Measurements from ENCODE around the gene IAH1. TPM values are rescaled to one million over a fixed set of nuclear protein-coding genes. Genes with fewer than 3 reads are reported as not detected.

IAH1 gene, protein sequence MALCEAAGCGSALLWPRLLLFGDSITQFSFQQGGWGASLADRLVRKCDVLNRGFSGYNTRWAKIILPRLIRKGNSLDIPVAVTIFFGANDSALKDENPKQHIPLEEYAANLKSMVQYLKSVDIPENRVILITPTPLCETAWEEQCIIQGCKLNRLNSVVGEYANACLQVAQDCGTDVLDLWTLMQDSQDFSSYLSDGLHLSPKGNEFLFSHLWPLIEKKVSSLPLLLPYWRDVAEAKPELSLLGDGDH
- 23.2 and 31.0 TPM in 2 replicates for total RNA-seq (2014; rRNA removed; shearing (Covaris generic); ENCODE audit: low replicate concordance)

DNA sequence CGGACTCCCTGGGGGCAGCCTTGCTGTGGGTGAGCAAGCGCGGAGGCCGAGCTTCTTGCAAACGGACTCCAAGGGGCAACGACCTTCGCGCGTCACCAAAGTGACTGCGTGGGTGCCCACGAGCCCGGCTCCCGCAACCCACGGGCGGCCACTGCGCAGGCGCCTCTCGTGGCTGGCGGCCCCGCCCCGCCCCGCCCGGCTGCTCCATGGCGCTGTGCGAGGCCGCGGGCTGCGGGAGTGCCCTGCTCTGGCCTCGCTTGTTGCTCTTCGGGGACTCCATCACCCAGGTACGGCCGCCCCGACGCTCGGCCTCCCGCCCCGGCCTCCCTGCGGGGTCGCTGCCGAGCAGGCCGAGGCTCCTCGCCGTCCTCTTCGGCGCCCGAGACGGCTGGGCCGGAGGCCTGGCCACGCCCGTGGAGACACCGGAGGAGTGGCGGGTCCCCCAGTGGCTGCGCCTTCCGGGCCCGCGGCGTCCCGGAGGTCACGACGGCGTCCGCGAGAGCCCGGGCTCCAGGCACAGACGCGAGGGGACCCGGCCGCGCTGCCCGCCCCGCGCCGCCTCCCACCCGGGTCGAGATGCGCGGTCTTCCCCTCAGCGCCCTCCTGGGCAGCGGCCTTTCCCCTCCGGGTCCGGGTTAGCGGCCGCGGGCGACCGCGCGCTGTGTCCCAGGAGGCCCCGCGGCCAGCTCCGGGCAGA lies at the start of gene IAH1:
Gene IAH1 (plus strand): TSS at position 191 of the 697 bp plus-strand sequence. CDS start 16 bp downstream, at position 207.
- peak; percentile 51 for DNase-seq
- Histone ChIP-seq H3K4me3 (peak within 1 kb of the TSS; percentile 52), H3K27me3 (no peaks in the 10 kb centered on the region), H3K36me3 (peaks cover 47% of the 10 kb centered on the region), H3K9me3 (peaks cover 9% of the 10 kb centered on the region)

DNA sequence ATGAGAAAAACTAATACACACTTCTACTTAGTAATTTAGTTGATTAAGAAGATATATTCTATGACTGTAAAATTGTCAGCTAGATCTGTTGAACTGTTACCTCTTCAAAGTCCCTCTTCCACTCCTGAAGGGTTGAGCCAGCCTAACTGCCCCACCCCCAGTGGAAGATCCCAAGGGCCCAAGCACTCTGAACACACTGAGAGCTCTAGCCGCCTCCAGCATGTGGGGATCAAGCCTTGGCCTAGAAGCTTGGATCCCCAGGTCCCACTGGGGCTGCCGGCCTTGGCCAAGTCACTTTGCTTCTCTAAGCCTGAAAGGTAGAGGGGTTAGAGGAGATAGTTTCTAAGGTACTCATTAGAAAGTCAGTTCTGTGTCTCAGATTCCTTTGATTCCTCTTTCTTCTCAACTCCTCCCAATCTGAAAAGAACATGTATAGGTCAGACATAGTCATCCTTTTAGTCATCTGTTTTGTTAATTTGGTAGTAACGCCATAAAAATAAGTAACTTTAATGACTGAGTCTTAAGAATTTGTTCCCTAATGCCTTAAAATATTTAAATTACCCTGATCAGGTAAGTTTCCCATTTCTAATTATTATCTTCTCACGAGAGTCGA lies 45.3 kb upstream of the IAH1 start:
- DNase-seq = no peak
- Histone ChIP-seq H3K36me3 (peaks cover 47% of the 10 kb centered on the region), H3K27me3 (no peaks in the 10 kb centered on the region), H3K9me3 (no peaks in the 10 kb centered on the region), H3K4me3 (no peak overlapping the region)

DNA sequence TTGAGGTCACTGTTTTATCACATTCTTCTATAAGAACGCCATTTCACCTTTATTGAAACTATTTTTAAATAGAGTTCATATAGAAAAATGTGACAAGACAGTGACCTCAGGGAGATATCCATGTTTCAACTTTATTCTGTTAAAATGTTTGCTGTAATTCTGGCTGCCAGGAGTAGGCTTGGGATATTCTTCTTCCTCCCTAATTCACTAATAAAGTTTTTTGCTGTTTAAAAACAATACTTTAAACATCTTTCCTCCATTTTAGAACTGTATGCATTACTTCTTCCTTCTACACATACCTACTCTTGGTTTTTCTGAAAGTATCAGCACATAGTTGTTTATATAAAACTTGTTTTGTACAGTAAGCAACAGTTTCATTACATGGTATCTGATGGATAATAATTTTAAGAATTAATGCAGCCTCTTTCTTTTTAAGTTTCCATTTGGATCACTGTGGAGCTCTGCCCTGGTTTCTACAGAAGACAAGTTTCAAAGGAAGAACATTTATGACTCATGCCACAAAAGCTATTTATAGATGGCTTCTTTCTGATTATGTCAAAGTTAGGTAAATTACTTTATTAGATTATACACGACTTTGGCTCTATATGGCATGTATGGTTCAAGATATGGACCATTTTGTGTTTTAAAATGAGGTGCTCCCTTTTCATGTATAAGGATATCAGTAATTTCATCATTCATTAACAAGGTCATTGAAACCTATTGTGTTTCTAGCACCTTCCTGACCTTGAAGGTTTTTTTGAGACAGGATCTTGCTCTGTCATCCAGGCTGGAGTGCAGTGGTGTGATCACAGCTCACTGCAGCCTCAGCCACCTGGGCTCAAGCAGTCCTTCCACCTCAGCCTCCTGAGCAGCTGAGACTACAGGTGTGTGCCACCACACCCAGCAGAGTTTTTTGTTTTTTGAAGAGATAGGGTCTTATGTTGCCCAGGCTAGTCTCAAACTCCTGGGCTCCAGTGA lies 43.7 kb upstream of the IAH1 start:
- Histone ChIP-seq H3K4me3 (no peak overlapping the region), H3K27me3 (no peaks in the 10 kb centered on the region), H3K9me3 (no peaks in the 10 kb centered on the region), H3K36me3 (peaks cover 50% of the 10 kb centered on the region)
- no peak for DNase-seq

DNA sequence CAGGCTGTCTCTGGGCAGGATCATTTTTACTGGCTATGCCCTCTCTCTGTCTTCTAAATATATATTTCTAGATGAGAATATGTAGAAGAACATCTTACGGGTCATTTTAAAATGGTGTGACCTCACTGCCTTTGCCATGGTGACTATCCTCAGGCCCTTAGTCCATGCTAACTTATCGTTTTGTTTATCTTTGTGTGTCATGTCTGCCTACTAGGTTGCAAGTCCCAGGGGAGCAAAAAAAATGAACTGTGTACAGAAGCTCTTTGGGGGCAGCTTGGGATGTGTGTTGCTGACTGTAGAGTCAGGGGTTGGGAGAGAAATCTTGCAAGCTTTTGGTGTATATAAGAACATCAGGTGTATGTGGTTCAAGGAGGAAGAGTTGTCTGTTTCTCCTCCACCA lies 39.9 kb upstream of the IAH1 start:
- Histone ChIP-seq H3K36me3 (peaks cover 64% of the 10 kb centered on the region), H3K9me3 (no peaks in the 10 kb centered on the region), H3K4me3 (no peak overlapping the region), H3K27me3 (no peaks in the 10 kb centered on the region)
- DNase-seq = no peak

DNA sequence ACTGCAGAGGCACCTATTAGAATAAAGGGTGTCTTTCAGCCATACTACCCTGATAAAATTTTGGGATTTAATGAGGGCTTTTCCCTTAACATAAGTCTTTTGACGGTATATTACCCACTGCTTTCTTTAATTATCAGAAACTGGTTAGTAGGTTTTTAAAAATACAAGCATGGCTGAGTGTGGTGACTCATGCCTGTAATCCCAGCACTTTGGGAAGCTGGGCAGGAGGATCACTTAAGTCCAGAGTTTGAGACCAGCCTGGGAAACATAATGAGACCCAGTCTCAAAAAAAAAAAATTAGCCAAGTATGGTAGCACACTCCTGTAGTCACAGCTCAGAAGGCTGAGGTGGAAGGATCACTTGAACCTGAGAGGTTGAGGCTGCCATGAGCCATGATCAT lies 34.8 kb upstream of the IAH1 start:
- Histone ChIP-seq H3K36me3 (peaks cover 59% of the 10 kb centered on the region), H3K27me3 (no peaks in the 10 kb centered on the region), H3K4me3 (no peak overlapping the region), H3K9me3 (no peaks in the 10 kb centered on the region)
- peak; percentile 37 for DNase-seq

DNA sequence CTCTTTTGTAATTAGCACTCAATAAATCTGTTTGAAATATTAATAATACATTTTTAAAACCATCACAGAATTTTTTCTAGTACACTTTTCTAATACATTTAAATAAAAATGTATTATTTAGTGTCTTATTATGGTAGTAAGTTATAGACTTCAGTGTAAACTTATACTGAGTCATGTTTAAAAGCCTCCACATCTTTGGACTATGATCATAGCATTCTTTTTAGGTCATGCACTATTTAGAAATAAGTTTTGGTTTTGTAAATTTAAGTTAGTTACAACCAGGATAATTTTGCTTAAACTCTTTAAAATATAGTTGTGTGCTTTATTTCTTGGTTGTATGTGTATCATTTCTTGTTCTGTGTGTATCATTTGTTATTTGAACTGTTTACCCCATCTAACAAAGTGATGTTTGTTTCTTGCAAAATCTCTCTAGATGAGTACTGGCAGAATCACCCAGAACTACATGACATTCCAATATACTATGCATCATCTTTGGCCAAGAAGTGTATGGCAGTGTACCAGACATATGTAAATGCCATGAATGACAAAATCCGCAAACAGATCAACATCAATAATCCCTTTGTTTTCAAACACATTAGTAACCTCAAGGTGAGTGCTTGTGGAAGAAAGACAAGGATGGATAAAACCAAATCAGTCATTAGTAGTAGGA lies 34.2 kb upstream of the IAH1 start:
- no peak for DNase-seq
- Histone ChIP-seq H3K4me3 (no peak overlapping the region), H3K36me3 (peaks cover 66% of the 10 kb centered on the region), H3K9me3 (no peaks in the 10 kb centered on the region), H3K27me3 (no peaks in the 10 kb centered on the region)

DNA sequence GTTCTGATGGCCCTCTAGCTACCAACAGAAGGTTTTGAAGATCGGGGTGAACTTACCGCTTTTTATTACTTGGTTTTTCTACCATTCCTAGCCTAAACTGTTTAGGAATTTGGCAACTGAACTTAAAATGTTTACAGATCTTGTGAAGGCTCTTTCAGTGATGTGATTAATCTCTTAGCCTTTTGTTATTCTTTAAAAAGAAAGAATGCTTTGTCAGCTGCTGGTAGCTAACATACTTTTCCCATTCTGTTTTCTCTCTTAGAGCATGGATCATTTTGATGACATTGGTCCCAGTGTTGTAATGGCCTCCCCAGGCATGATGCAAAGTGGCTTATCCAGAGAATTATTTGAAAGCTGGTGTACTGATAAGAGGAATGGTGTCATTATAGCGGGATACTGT lies 32.8 kb upstream of the IAH1 start:
- Histone ChIP-seq H3K36me3 (peaks cover 65% of the 10 kb centered on the region), H3K4me3 (no peak overlapping the region)
- DNase-seq = no peak

DNA sequence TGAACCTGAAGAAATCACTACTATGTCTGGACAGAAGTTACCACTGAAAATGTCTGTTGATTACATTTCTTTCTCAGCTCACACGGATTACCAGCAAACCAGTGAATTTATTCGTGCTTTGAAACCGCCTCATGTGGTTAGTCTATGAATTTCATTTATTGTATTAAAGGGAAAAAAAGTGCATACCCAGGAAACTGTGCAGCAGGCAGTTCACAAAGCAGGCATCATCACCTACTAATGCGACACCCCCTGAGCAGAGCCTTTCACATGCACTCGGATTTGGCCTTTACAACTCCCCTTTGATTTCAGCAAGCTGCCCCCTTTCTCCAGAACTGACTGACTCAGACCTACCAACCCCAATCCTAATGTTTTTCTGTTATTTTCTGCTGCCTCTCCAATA lies 30.8 kb upstream of the IAH1 start:
- Histone ChIP-seq H3K4me3 (no peak overlapping the region), H3K36me3 (peaks cover 53% of the 10 kb centered on the region), H3K9me3 (no peaks in the 10 kb centered on the region), H3K27me3 (no peaks in the 10 kb centered on the region)
- DNase-seq = no peak

More for the DNA sequence above, 32.8 kb upstream of the IAH1 start:
- Histone ChIP-seq H3K9me3 (no peaks in the 10 kb centered on the region), H3K27me3 (no peaks in the 10 kb centered on the region)

DNA sequence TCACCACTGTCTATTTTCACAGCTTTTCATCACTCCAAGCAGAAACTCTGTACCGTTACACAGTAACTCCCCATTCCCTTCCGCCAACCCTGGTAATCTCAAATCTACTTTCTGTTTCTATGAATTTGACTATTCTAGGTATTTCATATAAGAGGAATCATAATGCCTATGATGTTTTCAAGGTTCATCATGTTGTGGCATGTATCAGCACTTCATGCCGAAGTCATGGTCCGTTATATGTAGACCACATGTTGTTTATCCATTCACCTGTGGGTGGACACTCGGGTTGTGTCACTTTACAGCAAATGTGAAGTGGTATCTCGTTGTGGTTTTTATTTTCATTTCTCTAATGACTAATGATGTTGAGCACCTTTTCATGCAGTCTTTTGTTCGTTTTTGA lies 29.3 kb upstream of the IAH1 start:
- H3K27me3 ChIP-seq = no peaks in the 10 kb centered on the region
- H3K4me3 ChIP-seq = no peak overlapping the region
- H3K9me3 ChIP-seq = no peaks in the 10 kb centered on the region
- peaks cover 56% of the 10 kb centered on the region for H3K36me3 ChIP-seq
- DNase-seq = no peak

DNA sequence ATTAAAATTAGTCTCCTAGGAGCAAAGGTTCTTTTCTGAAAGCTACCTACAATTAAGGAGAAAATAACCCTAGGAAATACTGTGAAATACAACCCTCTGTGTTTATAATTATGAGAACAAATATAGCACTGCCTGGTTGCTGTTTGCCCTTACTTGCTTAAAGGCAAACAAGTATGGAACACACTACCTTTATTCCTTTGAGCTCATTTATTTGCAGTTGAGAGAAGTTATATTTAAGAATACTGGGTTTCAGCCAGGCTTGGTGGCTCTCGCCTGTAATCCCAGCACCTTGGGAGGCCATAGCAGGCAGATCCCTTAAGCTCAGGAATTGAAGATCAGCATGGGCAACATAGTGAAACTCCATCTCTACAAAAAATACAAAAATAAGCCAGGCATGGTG lies 23.1 kb upstream of the IAH1 start:
- H3K9me3 ChIP-seq = no peaks in the 10 kb centered on the region
- DNase-seq = no peak
- H3K36me3 ChIP-seq = peaks cover 33% of the 10 kb centered on the region
- no peaks in the 10 kb centered on the region for H3K27me3 ChIP-seq
- no peak overlapping the region for H3K4me3 ChIP-seq

DNA sequence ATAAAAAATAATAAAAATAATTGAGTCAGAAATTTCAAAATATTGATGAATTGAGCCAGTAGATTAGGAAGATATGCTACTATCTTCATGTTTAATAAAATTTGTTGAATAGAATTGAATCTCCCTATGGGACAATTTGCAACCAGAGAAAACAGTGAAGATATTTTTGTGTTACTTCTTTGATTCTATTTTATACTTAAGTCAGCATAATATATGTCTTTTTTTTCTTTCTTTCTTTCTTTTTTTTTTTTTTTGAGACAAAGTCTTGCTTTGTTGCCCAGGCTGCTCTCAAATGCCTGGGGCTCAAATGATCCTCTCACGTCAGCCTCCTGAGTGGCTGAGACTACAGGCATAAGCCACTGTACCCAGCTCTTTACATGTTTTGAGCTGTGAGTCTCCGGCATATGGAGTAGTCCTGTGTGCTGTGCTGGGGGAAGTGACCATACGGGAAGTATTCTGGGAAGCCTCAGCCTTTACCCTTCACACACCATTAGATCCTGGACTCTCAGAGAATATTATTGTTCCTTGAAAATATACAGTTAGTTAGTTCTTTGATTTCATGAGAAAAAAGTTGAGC lies 13.8 kb upstream of the IAH1 start:
- Histone ChIP-seq H3K27me3 (no peaks in the 10 kb centered on the region), H3K36me3 (peaks cover 27% of the 10 kb centered on the region), H3K4me3 (no peak overlapping the region), H3K9me3 (no peaks in the 10 kb centered on the region)
- DNase-seq = no peak

DNA sequence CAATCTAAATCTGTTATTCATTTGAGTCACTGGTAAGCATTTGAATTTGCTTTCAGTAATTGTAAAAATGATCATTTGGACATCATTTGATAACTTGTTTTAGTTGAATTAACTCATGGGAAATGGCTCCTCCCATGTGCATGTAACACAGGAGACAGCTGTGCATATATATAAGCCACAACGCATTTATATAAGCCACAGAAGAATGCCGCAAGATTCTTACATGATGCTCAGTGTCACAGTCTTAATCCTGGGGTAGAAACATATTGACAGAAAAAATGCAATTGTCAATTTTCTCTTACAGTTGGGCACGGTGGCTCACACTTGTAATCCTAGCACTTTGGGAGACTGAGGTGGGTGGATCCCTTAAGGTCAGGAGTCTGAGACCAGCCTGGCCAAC lies 13.3 kb upstream of the IAH1 start:
- DNase-seq = no peak
- H3K36me3 ChIP-seq = peaks cover 29% of the 10 kb centered on the region
- no peaks in the 10 kb centered on the region for H3K27me3 ChIP-seq
- no peaks in the 10 kb centered on the region for H3K9me3 ChIP-seq
- H3K4me3 ChIP-seq = no peak overlapping the region

DNA sequence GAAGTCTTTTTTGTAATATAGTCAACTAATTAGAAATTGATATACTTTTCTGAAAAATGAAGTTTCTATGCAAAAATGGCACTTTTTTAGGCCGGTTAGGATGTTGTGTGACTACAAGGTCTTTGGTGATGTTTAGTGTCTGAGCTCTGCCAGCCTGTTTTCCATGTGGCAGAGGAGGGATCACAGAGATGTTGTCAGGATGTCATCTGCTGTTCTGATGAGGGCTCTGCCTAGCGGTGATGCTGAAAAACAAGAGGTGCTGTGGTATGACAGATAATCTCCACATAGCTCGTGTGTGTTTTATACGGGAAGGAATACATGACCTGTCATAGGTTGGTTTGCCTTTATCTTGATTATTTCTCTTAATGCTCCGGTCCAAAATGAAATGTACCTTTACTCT lies 12.0 kb upstream of the IAH1 start:
- H3K36me3 ChIP-seq = peaks cover 18% of the 10 kb centered on the region
- no peak for DNase-seq
- no peaks in the 10 kb centered on the region for H3K9me3 ChIP-seq

DNA sequence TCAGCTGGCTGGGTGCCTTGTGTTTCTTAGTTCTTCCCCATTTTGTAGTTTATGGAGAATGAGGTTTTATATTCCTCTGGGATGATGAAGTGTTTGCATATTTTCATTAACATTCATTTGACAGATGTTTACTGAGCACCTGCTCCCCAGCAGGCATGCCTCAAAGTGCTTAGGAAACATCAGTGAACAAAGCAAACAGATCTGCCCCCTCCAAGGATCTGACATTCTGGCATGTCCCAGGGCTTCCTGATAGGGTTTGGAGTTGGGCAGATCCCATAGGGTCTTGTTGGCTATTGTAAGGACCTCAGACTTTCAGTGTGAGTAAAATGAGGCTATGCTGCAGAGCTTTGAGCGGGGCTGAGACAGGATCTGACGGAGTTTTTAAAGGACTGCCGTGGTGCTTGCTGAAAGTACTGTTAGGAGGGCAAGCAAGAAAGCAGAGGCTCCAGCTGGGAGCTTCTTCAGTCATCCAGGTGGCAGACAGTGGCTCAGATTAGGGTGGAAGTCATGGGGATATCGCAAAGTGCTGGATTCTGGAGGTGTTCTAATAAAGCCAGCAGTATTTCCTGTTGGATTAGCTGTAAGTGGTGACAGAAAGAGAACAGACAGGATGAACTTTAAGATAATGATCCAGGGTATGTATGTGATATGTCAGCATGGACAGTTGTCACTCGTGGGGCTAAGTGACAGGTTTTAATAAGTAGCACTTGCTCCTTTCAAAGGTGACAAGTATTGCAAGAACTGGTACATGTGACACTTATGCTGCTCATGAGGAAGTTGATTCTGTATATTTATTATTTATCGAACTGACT lies 11.3 kb upstream of the IAH1 start:
- H3K27me3 ChIP-seq = no peaks in the 10 kb centered on the region
- H3K36me3 ChIP-seq = peaks cover 22% of the 10 kb centered on the region
- H3K4me3 ChIP-seq = no peak overlapping the region
- DNase-seq = no peak
- H3K9me3 ChIP-seq = no peaks in the 10 kb centered on the region

More for the DNA sequence above, 12.0 kb upstream of the IAH1 start:
- H3K4me3 ChIP-seq = no peak overlapping the region
- no peaks in the 10 kb centered on the region for H3K27me3 ChIP-seq

DNA sequence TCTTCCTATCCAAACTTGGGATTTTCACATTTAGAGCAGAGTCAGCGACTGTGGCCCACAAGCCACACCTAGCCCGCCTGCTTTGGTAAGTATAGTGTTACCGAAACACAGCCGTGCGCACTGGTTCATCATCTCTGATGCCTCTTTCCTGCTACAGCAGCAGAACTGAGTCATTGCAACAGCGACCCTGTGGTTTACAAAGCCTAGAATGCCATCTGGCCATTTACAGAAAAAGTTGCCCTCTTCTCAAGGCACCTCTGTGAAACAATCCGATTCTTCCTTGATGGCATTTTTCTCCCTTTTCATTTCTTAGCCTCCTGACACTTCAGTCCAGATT lies 10.7 kb upstream of the IAH1 start:
- no peaks in the 10 kb centered on the region for H3K9me3 ChIP-seq
- H3K4me3 ChIP-seq = no peak overlapping the region
- no peak for DNase-seq
- H3K27me3 ChIP-seq = no peaks in the 10 kb centered on the region
- H3K36me3 ChIP-seq = peaks cover 18% of the 10 kb centered on the region
